Central memory CD4-positive, alpha-beta T cell (primary cell): Measurements from ENCODE around the gene FAM13A.

Experiments
- DNase-seq: peaks from one replicate; pipeline ENCODE4 v3.0.0; 2022

FAM13A gene

DNA sequence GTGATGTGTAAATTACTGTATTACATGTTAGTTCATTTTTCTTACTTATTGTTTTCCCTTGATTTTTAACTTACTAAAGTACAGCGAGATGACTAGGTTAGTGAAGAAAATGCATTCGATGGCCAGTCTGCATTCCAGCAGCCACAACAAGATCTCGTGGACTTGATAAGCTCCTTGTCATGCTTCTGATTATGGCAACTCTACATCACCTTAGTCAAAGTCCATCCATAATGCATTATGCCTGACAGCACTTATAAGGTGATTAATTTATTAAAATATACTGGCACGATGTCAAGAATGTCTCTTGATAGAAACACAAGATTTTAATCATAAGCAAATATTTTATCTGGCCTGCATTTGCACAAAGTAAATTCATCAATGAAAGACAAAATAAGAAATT is 249.5 kb downstream of the FAM13A start:
- no peak for DNase-seq

DNA sequence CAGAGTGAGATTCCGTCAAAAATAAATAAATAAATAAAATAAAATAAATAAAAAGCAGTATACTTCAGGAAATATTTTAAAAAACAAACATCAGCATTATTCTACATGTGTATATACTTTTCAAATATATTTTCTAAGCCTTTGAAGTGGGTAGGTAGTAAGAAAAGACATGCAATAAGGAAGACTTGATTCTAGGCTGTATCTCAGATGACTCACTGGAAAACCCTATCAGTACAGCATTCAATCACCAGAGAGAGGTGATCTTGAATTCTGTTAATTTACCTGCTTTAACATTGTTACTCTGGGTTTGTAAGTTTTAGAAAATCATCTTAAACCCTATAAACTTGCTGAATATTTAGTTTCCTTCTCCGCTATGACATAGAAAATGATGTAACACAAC is 252.8 kb downstream of the FAM13A start:
- no peak for DNase-seq

DNA sequence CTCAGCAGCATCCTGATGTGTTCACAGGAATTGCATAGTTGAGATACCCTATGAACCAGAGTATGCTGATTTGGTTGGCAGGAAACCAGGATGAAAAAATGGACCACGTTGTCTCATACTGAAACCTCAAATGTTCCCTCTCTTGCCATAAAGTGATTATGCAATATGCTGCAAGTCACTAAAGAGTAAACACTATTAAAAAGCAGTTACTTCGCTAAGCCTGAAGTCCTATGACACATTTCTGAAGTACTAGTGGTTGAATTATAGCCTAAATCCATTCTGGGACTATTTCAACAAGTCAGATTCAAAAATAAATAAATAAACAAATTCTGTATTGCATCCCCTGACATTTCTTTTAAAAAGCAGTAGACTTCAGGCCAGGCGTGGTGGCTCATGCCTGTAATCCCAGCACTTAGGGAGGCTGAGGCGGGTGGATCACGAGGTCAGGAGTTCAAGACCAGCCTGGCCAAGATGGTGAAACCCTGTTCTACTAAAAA is 253.3 kb downstream of the FAM13A start:
- peak; percentile 1 for DNase-seq

DNA sequence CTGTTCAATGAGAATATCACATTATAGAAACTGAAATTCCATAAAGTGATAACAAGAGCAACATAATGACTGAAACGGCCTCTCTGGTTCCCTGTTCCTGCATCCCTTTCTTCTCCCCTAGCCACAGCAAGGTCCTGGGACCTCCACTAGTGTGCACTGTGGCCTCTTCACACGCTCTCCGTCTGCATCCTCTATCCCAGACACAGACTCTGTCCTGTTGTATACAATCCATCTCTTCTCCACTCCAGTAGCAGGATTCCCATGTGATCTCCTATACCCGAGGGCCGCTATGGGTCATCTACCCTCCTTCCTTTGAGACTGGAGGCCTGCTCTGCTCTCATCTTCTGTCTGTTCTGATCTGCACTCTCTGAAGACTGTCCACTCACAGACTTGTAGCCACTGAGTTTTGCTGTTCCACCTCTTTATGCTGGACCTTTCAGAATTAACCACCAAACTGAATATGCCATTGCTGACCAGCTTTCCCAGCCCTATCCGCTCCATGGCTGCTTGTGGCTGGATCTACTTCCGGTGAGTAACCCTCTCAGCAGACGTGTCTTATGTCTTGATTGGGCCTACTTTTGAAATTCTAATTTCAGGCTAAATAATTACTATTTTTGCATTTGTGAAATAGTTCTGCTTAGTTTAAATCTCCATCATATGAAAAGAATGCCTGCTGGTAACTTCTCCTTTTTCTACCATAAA is 254.2 kb downstream of the FAM13A start:
- no peak for DNase-seq

DNA sequence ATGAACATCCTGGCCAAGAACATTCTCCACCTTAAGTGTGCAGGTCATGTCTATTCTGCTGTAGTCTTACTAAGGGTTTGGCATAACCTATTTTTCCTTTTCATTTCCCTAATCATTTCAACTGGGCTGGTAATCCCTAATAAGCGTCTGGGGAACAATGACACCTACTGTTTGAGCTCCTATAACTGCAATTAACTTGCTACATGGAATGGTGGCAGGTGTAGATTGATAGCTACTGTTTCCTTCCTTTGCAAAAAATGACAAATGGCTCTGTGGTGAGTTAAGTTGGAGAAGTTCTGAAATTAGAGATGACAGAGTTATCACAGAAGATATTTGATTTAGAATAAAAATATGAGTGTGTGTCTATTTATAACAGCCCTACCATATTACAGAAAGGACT is 254.8 kb downstream of the FAM13A start:
- DNase-seq: no peak

DNA sequence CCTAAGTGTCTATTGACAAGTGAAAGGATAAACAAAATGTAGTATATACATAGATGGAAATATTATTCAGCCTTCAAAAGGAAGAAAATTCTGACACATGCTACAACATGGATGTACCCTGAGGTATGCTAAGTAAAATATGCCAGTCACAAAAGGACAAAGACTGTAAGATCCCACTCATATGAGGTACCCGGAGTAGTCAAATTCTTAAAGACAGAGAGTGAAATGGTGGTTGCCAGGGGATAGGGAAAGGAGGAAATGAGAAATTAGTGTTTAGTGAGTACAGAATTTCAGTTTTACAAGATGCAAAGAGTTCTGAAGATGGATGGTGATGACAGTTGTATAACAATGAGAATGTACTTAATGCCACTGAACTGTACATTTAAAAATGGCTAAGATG is 257.1 kb downstream of the FAM13A start:
- DNase-seq: no peak

DNA sequence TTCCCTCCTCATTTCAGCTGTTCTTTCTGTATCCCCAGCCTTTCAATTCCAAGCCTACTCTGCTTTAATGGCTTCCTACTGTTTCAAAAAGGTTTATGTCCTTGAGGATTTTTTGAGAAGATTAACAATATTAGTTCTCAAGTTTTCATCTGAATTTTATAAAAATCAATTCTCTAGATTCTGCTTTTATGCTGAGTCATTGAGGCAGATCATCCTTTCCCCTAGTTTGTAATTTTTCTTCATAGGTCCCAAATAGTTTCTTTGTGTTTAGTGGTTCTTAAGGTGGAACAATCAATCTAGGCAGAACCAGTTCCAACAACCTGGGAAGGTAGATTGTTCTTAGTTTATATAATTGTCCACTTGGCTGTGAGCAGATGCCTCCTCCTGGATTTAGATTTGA is 259.3 kb downstream of the FAM13A start:
- no peak for DNase-seq

DNA sequence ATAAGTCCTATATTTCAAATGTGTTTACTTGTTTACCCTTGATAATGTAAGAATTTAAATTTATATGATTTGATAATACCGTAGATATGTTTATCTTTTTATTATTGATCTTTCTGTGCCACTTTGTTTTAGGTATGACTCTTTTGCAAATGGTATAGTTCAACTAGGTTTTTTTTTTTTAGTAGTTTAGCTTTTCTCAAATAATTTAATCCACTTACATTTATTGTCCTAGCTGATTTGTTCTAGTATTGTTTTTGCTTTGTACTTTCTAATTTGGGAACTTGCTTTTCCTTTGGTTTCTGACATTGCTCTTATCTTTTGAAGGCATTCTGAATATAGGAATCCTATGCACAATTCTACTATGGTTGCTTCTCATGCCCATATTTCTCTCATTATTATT is 260.4 kb downstream of the FAM13A start:
- no peak for DNase-seq

DNA sequence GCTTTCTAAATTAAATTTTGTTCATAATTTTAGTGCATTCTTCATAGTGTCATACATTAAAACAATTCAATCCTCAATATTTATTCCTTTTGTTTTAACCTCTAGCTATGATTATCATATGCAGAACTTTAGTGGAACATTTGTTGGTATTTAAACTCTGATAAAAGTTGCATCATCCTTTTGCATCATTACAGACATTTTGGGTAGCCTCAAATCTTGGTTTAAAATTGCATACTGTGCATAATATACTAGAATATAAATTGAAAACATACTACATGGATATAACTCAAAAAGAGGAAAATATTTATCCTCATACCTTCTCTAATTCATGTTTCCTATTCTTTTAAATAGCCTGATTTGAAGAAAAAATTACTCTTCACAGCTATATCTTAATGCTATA is 262.0 kb downstream of the FAM13A start:
- no peak for DNase-seq

DNA sequence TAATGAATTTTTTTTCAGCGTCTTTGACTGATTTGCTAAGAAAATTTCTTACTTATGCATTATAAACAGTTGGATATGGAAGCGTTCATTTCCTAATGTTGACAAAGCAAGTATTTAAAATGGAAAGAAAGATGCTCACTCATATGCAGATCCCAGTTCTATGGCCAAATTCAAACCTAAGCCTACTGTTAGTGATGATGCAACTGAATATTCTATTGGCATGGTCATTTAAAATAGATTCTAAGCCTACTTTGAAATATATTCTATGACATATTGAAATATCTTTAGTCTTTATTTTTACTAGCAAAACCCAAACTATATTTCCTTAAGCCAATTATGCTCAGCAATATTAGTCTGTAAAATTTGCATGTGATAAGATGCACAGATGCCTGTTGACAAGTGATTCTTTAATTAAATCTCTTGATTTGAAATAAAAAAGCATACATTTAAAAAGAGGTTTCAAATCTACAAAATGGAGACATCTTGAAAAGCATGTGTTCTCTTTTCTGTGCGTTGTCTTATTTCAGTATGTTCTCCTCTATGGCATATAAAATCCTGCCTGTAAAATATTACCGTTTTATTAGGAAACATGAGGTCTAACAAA is 262.8 kb downstream of the FAM13A start:
- no peak for DNase-seq

DNA sequence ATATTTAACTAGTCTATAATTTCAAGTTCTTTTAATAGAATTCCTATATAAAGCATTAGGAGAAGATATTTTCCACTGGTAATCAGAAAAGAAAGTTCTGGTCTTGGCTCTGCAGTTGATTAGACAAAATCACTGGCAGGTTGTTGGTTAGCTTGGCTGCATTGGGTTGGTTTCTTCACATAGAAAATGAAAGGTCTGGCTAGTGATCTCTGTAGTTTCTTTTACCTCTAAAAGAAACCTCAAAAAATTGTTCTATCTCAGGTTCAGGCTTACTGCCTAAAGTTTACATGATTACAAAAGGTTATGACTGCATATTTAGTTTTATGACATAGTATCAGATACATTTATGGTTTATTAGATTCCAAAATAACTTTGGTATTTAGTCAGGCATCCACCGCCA is 263.5 kb downstream of the FAM13A start:
- no peak for DNase-seq

DNA sequence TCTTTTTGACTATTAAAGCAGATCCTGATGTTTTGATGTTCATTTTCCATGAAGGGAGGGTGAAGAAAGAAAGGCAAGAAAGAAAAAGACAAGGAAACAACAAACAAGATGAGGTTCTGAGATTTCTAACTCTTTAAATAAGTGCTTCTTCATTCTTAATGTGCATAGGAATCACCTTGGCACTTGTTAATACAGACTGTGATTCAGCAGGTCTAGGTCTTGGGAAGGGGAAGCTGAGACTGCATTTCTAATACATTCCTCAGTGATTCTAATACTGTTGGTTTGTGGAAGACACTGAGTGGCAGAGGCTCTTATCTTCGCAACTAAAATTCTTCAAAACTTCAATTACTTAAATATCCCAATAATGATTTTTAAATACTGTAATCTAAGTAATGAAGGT is 264.2 kb downstream of the FAM13A start:
- no peak for DNase-seq

DNA sequence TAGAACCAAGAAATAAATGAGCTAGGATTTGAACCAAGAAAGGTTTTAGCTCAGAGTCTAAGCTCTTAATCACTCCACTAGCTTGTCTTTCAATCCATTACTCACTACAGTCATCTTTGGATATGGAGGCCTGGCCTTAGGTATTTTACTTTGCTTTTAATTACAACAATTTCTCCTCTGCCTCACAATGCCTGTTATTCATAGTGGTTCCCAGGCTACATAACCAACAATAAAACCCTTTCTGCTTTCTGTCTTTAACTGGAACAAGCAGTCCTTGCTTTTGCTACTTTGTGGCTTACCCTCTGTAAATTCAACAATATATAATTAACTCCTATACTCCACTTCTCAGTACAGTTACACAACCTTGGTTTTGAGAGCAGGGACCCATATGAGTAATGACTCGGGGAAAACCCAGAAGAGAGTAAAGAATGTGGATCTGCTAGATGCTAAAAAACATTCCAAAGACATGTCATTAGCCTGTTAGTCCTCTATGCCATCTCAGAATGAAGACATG is 264.7 kb downstream of the FAM13A start:
- no peak for DNase-seq

DNA sequence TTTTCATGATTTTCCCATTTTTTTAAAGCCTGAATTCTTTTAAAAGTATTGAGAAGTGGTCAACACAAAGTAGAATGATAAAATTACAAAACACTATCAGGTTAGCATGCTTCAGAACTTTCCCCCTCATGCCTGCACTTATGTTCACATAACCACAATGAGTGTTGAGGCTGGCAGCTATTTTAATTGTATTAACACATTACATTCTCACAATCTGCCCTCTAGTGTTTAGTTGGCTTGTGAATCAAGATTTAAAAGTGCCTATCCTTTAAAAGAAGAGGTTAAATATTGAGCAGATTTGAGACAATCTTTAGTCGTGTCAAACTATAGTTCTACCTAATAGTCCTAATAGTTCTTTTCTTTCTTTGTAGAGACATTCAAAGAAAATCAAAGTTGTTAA is 265.7 kb downstream of the FAM13A start:
- no peak for DNase-seq

DNA sequence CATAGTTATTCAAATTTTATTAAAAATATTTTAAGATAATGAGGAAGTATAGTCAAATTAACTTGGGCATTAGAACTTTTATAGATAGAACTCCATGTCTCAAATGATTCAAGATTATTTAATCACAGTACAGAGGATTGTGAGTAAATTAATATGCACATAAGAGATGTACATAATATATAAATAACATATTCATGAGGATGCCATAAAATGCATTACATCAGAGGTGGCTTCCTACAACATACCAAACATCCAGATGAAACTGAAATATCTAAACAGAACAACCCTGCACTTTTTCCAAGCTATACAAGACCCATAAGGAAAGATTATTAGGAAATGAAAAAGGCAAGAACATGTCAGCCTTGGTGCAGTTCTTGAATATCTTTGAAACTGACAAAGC is 268.1 kb downstream of the FAM13A start:
- no peak for DNase-seq

DNA sequence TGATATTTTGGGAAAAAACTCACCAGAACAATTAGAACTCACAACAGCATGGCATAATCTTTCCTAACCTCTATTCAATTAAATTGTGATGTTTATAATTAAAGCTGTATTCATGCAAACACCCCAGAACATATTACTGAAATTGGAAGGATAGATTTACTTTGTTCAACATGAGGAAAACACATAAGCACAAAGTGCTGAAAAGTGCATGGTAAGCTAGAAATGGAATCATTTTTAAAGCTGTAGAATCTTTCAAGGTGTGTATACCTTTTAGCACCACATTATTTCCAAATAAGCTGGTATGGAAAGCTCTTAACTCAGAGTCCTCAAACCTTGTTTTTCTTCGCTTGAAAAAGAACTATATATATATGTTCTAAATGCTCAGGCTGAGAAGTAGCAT is 268.6 kb downstream of the FAM13A start:
- no peak for DNase-seq

DNA sequence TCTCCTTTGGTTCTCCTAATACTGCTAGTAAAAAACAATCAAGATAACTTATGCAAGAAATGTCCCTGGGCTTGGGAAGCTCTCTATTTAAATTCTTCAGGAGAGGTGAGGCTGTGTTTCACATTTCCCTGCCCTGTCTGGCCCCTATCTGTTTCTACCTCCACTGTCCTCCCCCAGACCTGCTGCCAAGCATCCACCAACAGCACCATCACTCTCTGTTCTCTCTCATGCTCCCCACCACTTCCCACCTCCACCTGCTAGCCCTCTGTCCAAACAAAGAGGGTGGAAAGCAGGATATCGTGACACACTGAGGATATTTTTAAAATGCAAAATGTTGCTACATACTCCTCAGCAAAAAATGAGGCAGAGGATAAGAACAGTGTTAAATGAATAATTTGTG is 271.0 kb downstream of the FAM13A start:
- DNase-seq: no peak

DNA sequence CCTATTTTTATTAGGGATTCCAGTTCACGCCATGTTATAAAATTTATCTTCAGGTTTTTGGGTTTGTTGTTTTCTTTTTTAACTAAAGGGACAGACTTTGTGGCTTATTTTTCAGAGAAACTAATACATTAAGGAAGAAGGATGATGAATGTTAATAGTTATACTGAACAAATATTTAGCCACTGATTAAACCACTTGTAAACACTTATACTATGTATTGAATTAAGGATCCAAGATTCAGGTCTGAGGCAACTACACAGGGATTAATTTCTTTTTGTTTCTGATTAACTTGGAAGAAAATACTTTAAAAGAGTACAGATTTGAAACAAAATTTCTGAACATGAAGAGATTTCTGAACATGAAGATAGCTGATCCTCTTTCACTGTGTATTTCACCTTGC is 276.6 kb downstream of the FAM13A start:
- no peak for DNase-seq

DNA sequence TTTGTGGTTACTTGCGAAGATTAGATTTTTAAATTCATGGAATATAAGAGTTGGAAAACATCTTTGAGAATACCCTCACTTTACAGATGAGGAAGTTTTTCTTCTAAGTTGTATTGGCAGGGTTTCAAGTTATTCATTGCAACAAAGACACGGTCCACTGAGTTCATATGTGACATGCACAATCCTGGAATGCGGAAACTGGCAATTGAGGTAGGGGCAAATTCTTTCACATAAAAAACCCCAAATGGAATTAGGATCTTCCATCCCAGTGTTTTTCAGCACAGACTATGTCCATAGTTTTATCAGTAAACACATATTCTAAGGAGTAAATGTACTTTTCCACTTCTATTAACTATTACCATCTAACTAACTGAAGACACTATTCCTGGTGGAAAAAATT is 277.6 kb downstream of the FAM13A start:
- DNase-seq: no peak

DNA sequence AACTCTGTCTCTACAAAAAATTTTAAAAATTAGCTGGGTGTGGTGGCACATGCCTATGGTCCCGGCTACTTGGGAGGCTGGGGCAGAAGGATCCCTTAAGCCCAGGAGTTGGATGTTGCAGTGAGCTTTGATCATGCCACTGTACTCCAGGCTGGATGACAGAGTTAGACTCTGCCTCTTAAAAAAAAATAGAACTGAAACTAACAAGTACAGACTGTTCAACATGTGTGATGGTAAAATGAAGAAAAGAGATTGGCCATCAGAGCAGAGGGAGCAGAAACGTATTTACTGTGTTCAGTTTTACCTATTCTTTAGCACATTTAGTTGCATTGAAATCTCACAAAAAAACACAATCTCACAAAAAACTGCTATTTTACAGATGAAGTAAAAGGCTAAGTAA is 281.5 kb downstream of the FAM13A start:
- no peak for DNase-seq

DNA sequence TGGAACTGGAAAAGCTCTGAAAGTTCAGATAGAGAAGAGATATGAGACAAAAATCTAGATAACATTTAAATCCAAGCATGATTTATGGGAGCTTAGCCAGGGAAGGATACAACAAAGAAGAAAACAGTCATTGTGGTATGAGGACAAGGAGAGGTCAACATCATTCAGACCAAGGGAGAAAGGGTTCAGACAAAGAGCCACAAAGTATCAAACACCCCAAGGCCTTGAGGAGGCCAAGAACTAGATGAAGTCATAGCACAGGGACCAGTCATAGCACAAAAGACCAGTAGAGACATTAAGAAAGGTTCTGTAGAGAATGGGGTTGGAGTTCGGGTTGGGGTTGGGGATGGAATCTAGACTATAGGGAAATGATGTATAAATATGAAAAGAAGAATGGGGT is 282.0 kb downstream of the FAM13A start:
- no peak for DNase-seq

DNA sequence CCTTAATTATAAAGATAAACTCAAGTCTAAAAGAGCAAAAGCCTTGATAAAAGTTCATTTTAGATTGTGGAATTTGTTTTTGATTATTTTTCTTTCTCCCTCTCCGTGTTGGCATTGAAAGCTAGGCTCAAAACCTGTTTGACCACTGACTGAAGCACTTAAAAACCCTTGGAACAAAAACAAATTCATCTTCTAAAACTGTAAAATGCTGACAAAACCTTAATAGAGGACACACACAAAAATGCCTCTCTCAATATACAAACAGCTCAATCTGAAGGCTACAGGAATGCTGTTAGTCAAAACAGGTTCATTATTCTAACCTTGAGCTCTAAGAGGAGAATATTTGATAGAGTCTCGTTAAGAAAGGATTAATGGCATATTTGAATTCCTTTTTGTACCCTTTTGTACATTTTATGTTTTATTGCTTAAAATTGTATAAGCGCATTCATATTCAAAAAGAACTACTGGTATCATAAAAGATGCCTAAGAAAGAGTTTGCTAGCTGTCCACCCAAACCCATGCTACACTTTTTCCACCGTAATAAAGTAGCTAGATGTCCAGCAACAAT is 285.0 kb downstream of the FAM13A start:
- no peak for DNase-seq

DNA sequence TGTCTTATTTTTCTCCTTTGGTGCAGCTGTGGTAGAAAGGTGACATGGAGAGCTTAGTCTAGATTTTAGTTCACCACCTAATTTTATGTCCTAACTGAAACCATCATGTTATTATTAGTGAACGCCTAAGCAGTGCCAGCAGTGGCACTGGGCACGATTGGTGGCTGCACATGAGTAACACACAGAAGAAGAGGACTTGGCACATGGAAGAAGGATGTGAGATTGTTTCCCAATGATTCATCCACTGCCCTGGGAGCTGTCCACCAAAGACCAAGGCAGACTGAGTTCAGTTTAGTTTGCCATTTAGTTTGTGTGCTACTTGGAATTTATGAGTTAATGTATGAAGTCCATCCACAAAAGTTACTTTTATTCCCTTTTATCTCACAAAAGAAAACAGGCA is 291.3 kb downstream of the FAM13A start:
- no peak for DNase-seq

DNA sequence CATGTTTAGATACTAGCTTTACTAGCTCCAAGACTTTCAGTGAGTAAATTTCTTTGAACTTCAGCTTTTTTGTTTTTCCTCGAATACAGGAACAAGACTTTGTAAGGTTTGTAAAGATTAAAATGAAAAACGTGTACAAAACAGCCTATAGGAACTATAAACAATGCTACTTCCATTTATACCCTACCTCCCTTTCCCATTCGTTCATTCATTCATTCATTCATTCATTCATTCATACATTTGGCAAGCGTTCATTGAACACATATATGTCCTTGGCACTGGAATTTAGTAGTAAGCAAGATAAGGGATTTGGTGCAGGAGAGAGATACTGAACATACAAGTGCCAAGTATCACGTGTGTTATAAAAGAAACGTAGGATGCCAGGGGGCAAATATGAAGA is 293.9 kb downstream of the FAM13A start:
- no peak for DNase-seq
